K562 (cell line): ENCODE measurements around the gene CISD3.

Experiments
- CEBPB ChIP-seq: fragments of 450-650 bp; IDR thresholded peaks from 2 replicates; pipeline ENCODE4 v1.6.1; 2016; ENCODE audit warnings: missing genetic modification characterization, missing compliant biosample characterization
- CREB3 ChIP-seq: fragments of 450-650 bp; conservative IDR thresholded peaks from 2 replicates; pipeline ENCODE4 v1.6.1; 2016; ENCODE audit warnings: missing genetic modification characterization, low read depth, mild to moderate bottlenecking, missing compliant biosample characterization, moderate library complexity
- RB1 ChIP-seq: fragments of 450-650 bp; IDR thresholded peaks from 2 replicates; pipeline ENCODE4 v1.6.1; 2017; ENCODE audit warnings: low read depth, mild to moderate bottlenecking
- XRCC4 ChIP-seq: IDR thresholded peaks from one replicate; pipeline ENCODE4 v1.6.1; 2011; ENCODE audit not compliant: insufficient read depth, insufficient read length; ENCODE audit errors: extremely low read depth
- TF ChIP-seq, protein P1 (sequence below), 3 experiments: IDR thresholded peaks in 2 of 3; conservative IDR thresholded peaks in 1 of 3; 2 replicates each; pipeline ENCODE4 v1.5.1; 2011 to 2012; ENCODE audit warnings: low read length in 3 of 3, mild to moderate bottlenecking in 3 of 3, control low read depth in 2 of 3, improper control_type of control experiment in 1 of 3, inconsistent platforms in 1 of 3, low read depth in 1 of 3, mixed read lengths in 1 of 3, moderate library complexity in 1 of 3; ENCODE audit not compliant: insufficient read depth in 2 of 3

GRCh38 chr17:38693700-38694329 is 36.3 kb upstream of the CISD3 start:
- TF ChIP-seq, protein P1, sequence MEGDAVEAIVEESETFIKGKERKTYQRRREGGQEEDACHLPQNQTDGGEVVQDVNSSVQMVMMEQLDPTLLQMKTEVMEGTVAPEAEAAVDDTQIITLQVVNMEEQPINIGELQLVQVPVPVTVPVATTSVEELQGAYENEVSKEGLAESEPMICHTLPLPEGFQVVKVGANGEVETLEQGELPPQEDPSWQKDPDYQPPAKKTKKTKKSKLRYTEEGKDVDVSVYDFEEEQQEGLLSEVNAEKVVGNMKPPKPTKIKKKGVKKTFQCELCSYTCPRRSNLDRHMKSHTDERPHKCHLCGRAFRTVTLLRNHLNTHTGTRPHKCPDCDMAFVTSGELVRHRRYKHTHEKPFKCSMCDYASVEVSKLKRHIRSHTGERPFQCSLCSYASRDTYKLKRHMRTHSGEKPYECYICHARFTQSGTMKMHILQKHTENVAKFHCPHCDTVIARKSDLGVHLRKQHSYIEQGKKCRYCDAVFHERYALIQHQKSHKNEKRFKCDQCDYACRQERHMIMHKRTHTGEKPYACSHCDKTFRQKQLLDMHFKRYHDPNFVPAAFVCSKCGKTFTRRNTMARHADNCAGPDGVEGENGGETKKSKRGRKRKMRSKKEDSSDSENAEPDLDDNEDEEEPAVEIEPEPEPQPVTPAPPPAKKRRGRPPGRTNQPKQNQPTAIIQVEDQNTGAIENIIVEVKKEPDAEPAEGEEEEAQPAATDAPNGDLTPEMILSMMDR (IDR thresholded peaks at IDR 0.05 in 2 of 3, conservative IDR thresholded peaks at IDR 0.05 in 1 of 3; ENCODE audit: insufficient read depth in 2 of 3, low read depth in 1 of 3, low read length in 3 of 3): no peak
- TF ChIP-seq RB1 (no peak), CREB3 (no peak), XRCC4 (no peak), CEBPB (no peak)
